M059J (cell line): Measurements from ENCODE around the gene CXorf49. TPM values are rescaled to one million over a fixed set of nuclear protein-coding genes. Genes with fewer than 3 reads are reported as not detected.

Experiments used
- DNase-seq: peaks from one replicate; pipeline ENCODE4 v3.0.0-alpha.2; 2012; ENCODE audit warnings: low read depth
- total RNA-seq: library from RNA; depleted of rRNA; stranded (reverse); fragments of >200 nt; shearing (Covaris generic); gene quantifications from 2 replicates; pipeline ENCODE4 v1.2.3, GENCODE V29; 2014; rRNA removed

Gene CXorf49
- total RNA-seq, 1 experiment from 2014 or later: not detected

DNA sequence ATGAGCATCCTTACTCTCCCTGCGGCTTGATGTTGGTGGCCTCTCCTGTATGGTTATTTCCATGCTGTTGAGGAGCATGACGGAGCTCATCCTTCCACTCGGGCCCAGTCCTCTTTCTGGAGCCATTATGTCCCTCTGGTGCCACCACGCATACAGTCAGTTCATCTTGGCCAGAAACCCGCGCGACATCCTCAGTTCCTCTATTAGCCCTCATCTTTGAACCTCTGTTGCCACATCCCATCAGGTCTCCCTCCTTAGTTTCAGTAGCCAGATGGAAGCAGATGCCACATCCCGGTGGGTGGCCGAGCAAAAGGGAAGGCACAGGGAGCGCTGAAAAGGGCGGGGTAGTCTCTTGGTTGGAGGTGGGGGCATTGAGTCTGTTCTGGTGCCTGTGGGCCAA lies 46.1 kb downstream of the CXorf49 start:
- DNase-seq: no peak

DNA sequence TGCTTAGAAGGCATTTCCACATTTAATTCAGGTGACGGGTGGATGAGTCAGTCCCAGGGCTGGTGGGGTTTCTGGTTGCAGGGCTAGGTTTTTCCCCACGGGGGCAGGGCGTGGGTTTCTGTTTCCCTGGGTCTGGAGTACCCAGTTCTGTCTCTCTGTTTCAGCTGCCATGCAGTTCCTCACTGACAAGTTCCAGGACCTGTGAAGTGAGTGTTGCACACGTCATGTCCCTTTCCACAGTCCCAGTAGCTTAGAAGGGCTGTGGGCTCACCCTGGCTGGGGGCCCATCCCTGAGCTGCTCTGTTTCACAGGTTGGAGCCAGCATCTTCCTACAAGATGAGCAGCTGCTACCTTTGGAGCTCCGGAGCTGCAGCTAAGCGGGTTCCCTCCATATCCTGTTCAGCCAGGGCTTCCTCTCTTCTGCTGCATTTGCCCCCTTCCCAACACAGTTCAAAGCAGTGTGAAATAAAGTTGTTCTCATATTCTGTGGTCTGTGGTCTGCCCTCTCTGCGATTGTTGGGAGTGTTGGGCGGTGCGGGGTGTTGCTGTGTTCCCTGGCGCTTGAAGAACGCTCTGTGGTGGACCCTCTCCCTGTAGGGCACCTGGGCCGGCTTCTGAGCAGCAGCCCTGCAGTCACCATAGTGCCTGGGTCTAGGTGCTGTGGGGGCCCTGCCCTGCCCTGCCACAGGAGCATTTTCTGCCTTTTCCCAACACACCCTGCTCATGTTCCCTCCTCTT lies 46.9 kb downstream of the CXorf49 start:
- no peak for DNase-seq

DNA sequence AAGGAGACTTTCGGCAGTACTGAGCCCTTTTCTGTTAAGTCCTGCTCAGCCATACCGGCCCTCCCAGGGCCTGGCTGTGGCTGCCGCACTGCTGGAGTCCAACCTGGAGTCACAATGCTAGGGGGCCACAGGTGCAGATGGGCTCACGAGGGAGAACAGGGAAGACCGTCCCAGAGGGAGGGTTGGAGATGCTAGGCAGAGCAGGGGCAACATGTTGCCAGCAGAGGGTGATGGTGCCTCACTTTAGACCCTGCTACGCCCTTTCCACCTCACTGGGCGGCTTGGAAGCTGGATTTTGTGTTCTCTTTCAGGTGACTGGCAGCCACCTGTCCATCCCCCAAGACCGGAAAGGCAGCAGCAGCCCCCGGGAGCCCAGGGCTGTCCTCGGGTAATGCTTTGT lies 48.1 kb downstream of the CXorf49 start:
- DNase-seq: peak; percentile 27

DNA sequence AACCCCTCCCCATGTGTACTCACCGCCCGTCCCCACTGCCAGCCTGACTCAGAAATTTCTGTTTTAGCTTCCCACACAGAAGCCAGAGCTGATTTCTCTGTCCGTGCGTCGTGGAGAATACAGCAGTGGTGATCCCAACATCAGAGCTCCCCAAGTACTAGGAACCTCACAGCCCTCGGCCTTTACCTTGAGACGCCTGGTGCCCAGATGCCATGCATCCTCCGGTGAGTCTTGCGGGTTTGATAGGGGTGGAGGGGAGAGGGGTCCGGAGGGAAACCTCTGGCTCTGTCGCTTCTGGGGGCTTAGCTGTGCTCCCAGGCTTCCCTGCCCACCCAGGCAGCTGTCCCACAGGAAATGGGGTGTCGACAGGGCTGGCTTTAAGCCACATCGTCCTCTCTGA lies 48.6 kb downstream of the CXorf49 start:
- DNase-seq: no peak

DNA sequence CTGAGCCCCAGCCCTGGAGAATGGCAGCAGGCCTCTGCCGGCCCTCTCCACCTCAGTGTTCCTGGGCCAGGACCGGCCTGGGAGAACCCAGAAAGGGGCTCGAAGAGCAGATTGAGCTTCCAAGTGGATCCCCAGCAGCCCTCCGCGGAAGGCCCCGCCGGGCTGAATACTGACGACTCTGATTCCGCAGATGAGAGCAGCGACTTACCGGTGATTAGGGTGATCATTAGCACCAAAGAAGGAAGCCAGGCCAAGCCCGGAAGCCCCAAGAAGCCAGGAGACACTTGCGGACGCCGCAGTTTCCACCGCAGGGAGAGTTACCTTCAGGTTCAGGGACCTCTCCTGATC lies 49.9 kb downstream of the CXorf49 start:
- DNase-seq: no peak

DNA sequence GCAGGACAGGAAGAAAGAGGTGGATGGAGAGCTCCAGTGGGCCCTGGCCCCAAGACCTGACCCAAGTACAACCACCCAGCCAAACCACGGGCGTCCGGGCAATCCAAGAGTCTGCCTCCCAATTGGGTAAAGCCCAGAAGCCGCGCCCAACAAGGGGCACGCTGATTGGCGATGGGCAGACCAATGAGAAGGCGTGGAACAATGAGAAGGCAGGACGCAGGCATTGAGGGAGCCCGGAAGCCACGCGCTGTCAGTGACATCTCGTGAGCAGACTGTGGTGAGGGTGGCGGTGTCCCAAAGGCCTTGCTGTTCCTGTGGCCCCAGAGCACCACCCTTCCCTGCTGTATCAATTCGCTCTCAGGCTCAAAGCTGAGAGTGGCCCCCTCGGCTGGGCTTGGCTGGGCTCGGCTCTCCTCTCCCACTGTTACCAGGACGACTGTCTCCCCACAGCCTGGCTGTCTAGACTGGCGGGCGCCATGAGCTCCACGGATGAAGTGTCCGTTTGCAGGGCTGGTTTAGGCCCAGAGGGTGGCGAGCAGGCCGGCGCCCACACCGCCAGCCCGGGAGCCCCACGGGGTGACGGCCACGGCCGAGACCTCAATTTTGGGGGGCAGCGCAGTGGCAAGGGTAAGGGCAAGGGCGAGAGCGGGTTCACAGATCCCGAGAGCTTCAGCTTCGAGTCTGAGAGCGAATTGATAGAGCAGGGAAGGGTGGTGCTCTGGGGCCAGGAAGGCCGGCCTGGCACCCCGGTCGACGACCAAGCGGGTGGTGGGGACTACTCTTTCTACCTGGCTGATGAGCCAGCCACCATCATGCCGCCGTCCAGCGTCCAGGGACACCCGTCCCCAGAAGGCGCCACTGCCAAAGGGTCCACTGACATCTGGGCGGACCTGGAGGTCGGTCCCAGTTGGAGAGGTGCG lies 50.5 kb downstream of the CXorf49 start, which contains the start of gene LOC101059915:
Gene LOC101059915, plus strand, starts transcription at position 219 of the 920 bp plus-strand sequence.
- DNase-seq: no peak

DNA sequence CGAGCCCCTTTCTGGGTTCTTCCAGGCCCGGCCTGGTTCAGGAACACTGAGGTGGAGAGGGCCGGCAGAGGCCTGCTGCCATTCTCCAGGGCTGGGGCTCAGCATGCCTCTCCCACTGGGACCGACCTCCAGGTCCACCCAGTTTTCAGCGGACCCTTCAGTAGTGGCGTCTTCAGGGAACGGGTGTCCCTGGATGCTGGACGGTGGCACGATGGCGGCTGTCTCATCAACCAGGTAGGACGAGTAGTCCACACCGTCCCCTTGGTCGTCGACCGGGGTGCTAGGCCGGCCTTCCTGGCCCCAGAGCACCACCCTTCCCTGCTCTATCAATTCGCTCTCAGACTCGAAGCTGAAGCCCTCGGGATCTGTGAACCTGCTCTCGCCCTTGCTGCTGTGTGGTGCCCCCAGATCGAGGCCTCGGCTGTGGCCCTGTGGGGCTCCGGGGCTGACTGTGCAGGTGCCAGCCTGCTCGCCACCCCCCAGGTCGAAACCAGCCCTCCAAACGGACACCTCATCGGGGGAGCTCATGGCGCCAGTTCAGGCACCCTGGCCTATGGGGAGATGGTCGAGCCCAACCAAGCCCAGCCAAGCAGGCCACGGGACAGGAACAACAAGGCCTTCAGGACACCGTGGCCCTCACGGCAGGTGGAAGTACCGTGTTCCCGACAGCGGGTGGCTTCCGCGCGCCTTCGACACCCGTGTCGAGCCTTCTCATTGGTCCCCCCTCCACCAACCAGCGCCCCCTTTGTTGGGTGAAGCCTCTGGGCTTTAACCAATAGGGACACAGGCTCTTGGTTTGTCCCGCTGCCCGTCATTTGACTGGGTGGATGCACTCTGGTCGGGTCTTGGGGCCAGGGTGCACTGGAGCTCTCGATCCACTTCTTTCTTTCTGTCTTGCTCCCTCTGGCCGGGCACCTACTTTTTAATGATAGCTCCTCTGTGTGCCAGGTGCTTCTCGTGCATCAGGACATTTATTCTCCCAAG lies 51.6 kb downstream of the CXorf49 start:
- no peak for DNase-seq

DNA sequence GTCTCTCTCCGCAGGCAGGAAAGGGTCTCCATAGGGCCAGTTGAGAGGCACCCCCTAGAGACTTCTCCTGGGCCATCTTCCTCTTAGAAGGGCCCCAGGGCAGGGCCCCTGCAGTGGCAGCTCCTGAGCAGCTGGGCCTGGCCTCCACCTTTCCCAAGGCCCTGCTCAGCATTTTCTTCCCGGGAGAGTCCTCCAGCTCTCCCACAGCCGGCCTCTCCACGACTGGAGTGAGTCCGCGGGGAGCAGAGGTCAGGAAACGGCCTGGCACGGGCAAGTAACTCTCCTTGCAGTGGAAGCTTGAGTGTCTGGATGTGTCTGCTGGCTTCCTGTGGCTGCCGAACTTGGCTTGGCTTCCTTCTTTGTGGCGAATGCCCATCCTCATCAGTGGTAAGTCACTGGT lies 52.3 kb downstream of the CXorf49 start:
- DNase-seq: no peak

DNA sequence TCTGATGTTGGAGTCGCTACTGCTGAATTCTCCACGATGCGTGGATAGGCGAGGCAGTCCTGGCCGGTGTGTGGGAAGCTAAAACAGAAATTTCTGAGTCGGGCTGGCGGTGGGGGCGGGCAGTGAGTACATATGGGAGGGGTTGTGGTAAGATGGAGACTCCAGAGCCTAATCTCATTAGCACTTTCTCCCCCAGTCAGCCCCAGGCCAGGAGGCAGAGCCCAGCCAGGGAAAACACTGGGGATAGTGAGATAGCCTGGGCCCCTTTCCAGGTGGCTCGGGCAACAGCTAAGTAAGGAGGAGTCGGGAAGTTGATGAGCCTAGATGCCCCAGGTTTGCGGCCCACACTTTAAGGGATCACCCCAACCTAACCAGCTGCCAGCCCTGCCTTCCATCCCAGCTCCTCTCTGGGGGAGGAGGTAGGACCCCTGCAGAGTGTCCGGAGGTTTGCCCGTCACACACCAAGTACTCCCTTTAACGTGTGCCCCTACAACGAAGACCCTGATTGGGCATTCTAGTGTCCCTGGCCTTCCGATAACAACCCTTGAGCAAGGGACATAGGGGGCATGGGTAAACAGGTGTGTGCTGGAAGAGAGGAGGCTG lies 53.1 kb downstream of the CXorf49 start:
- no peak for DNase-seq

Other genes starting within 250 kb of the CXorf49 start
- gene OGT, start 185.2 kb downstream of the CXorf49 start, total RNA-seq: 52.7 and 67.6 TPM in 2 replicates
- 0.20 and 1.0 TPM in 2 replicates for gene GCNA, start 139.8 kb downstream of the CXorf49 start, total RNA-seq
- 0.30 TPM in 1 of 2 replicates, not detected in the other for gene CXCR3, start 99.8 kb downstream of the CXorf49 start, total RNA-seq
- not detected in 2 replicates for gene CXorf49B, start 45.1 kb upstream of the CXorf49 start, total RNA-seq
- gene NHSL2, start 192.6 kb upstream of the CXorf49 start, total RNA-seq: 0.05 and 0.20 TPM in 2 replicates